Measurements from ENCODE around the gene DNAJC24. TPM values are rescaled to one million over a fixed set of nuclear protein-coding genes. Genes with fewer than 3 reads are reported as not detected.

DNAJC24 gene
- total RNA-seq, 1 experiment from 2014 or later = 17.9 TPM

GRCh38 chr11:31479066-31479465, 109.4 kb downstream of the DNAJC24 start:
- no peaks in the 10 kb centered on the region for H3K27me3 Mint-ChIP-seq (ENCODE audit: unreplicated experiment)
- no peak for DNase-seq
- CTCF ChIA-PET = no interaction called here
- no peaks in the 10 kb centered on the region for H3K36me3 Mint-ChIP-seq (ENCODE audit: insufficient read depth, unreplicated experiment)
- no peaks in the 10 kb centered on the region for H3K9me3 Mint-ChIP-seq (ENCODE audit: low read depth, unreplicated experiment)
- TF ChIP-seq CTCF (IDR thresholded peaks at IDR 0.05; ENCODE audit: unreplicated experiment) = no peak
- intact Hi-C loops (cut with micrococcal nuclease; ENCODE audit: unreplicated experiment) = no loop called here
- H3K27ac Mint-ChIP-seq (ENCODE audit: unreplicated experiment) = no peak overlapping the region
- no TSS peak for BruUV-seq (replicated peaks)
- H3K4me1 Mint-ChIP-seq (ENCODE audit: low read depth, unreplicated experiment) = no peaks in the 10 kb centered on the region
- no peak overlapping the region for H3K4me3 Mint-ChIP-seq (ENCODE audit: low read depth, unreplicated experiment)

- H3K4me3 Mint-ChIP-seq (ENCODE audit: low read depth, unreplicated experiment) = no peak overlapping the region
- no peak for TF ChIP-seq CTCF (IDR thresholded peaks at IDR 0.05; ENCODE audit: unreplicated experiment)
- DNase-seq = no peak
- intact Hi-C loops (cut with micrococcal nuclease; ENCODE audit: unreplicated experiment) = loop anchor here (10.0 kb wide), 1 partner anchor 474 kb away; no protein-coding TSS in a partner anchor
- no peak overlapping the region for H3K27ac Mint-ChIP-seq (ENCODE audit: unreplicated experiment)
- no peaks in the 10 kb centered on the region for H3K36me3 Mint-ChIP-seq (ENCODE audit: insufficient read depth, unreplicated experiment)
- H3K4me1 Mint-ChIP-seq (ENCODE audit: low read depth, unreplicated experiment) = no peaks in the 10 kb centered on the region
- H3K9me3 Mint-ChIP-seq (ENCODE audit: low read depth, unreplicated experiment) = no peaks in the 10 kb centered on the region
- CTCF ChIA-PET = no interaction called here
- no peaks in the 10 kb centered on the region for H3K27me3 Mint-ChIP-seq (ENCODE audit: unreplicated experiment)
- no TSS peak for BruUV-seq (replicated peaks)
Observed at GRCh38 chr11:31480930-31481329, 111.3 kb downstream of the DNAJC24 start.

Other genes with a start within 250 kb of the DNAJC24 start
- 0.68 TPM in 1 of 2 replicates, not detected in the other for gene DCDC1, start 121 bp upstream of the DNAJC24 start, total RNA-seq (2022)
- gene IMMP1L, start 139.8 kb downstream of the DNAJC24 start, total RNA-seq (2022) = 22.9 and 25.5 TPM in 2 replicates
- 18.0 and 20.3 TPM in 2 replicates for gene ELP4, start 139.9 kb downstream of the DNAJC24 start, total RNA-seq (2022)